HG03060 (cell line): ENCODE measurements around the gene TTC7B.

ENCODE experiments used
- ATAC-seq: cut with Tn5 transposase; IDR thresholded peaks from one replicate; pipeline ENCODE4 v1.9.1; 2021; ENCODE audit warnings: low read depth, moderate number of reproducible peaks; ENCODE audit not compliant: unreplicated experiment

The TTC7B gene

GRCh38 chr14:90805662-90806540 is 10.3 kb downstream of the TTC7B start:
- ATAC-seq = no peak

- ATAC-seq = no peak
These were observed 11.2 kb downstream of the TTC7B start for GRCh38 chr14:90805084-90805391.

- no peak for ATAC-seq
These were observed 11.7 kb downstream of the TTC7B start for GRCh38 chr14:90804292-90805083.

GRCh38 chr14:90803249-90803648 is 13.0 kb downstream of the TTC7B start:
- no peak for ATAC-seq

- ATAC-seq = no peak
These were observed 16.8 kb downstream of the TTC7B start for GRCh38 chr14:90799420-90799819.

- no peak for ATAC-seq
These were observed 18.3 kb downstream of the TTC7B start for GRCh38 chr14:90797919-90798318.

GRCh38 chr14:90797451-90797850 is 18.8 kb downstream of the TTC7B start:
- ATAC-seq = no peak

GRCh38 chr14:90796329-90796728 is 19.9 kb downstream of the TTC7B start:
- ATAC-seq = no peak

GRCh38 chr14:90795744-90796143 is 20.5 kb downstream of the TTC7B start:
- ATAC-seq = no peak

- no peak for ATAC-seq
These were observed 24.7 kb downstream of the TTC7B start for GRCh38 chr14:90791486-90791885.

- ATAC-seq = no peak
These were observed 28.2 kb downstream of the TTC7B start for GRCh38 chr14:90788031-90788430.

- no peak for ATAC-seq
These were observed 30.3 kb downstream of the TTC7B start for GRCh38 chr14:90785876-90786450.

- ATAC-seq = no peak
These were observed 30.8 kb downstream of the TTC7B start for GRCh38 chr14:90785471-90785870.

GRCh38 chr14:90784621-90785270 is 31.5 kb downstream of the TTC7B start:
- no peak for ATAC-seq

GRCh38 chr14:90783344-90783743 is 32.9 kb downstream of the TTC7B start:
- no peak for ATAC-seq

GRCh38 chr14:90782892-90783291 is 33.3 kb downstream of the TTC7B start:
- no peak for ATAC-seq

GRCh38 chr14:90781876-90782275 is 34.4 kb downstream of the TTC7B start:
- ATAC-seq = no peak

- no peak for ATAC-seq
These were observed 34.9 kb downstream of the TTC7B start for GRCh38 chr14:90781344-90781761.

GRCh38 chr14:90780519-90780918 is 35.7 kb downstream of the TTC7B start:
- no peak for ATAC-seq

GRCh38 chr14:90778571-90779255 is 37.5 kb downstream of the TTC7B start:
- no peak for ATAC-seq
